BLaER1 treated with 17β-estradiol and CSF1 and Interleukin-3, amounts not matched to agents 10 nM and 100 nM (cell line): Measurements from ENCODE around the gene RBM15B.

Experiments
- H3K27ac ChIP-seq, 11 experiments: shearing (Covaris generic); formaldehyde crosslinking; 2 replicates each; pipeline ENCODE4 v1.8.1; 2022
- H3K27me3 ChIP-seq, 11 experiments: shearing (Covaris generic); formaldehyde crosslinking; 2 replicates each; pipeline ENCODE4 v1.8.1; 2022
- H3K36me3 ChIP-seq, 11 experiments: shearing (Covaris generic); formaldehyde crosslinking; 2 replicates each; pipeline ENCODE4 v1.8.1; 2022
- H3K4me1 ChIP-seq, 10 experiments: shearing (Covaris generic); formaldehyde crosslinking; 2 replicates each; pipeline ENCODE4 v1.8.1; 2022
- H3K4me2 ChIP-seq, 11 experiments: shearing (Covaris generic); formaldehyde crosslinking; 2 replicates each; pipeline ENCODE4 v1.8.1; 2022
- H3K4me3 ChIP-seq, 10 experiments: shearing (Covaris generic); formaldehyde crosslinking; 2 replicates each; pipeline ENCODE4 v1.8.1; 2022
- H3K9ac ChIP-seq, 11 experiments: shearing (Covaris generic); formaldehyde crosslinking; 2 replicates each; pipeline ENCODE4 v1.8.1; 2022
- H3K9me3 ChIP-seq, 11 experiments: shearing (Covaris generic); formaldehyde crosslinking; replicated peaks in 1 of 11; 2 replicates each; pipeline ENCODE4 v1.8.1; 2022
- H4K20me1 ChIP-seq, 11 experiments: shearing (Covaris generic); formaldehyde crosslinking; 2 replicates each; pipeline ENCODE4 v1.8.1; 2022
- Cebpa-rat ChIP-seq, 11 experiments: shearing (Covaris generic); IDR thresholded peaks; 2 replicates each; pipeline ENCODE4 v1.8.1; 2022

The RBM15B gene

GRCh38 chr3:51441282-51442030 is 50.4 kb downstream of the RBM15B start:
- Histone ChIP-seq H3K27ac (no peak overlapping the region), H3K4me1 (no peaks in the 10 kb centered on the region), H4K20me1 (peaks cover 0 to 31% (median 11%) of the 10 kb centered on the region in 11 experiments; a peak in 15 of 22 replicates), H3K4me2 (no peak overlapping the region), H3K36me3 (peaks cover 73 to 96% (median 80%) of the 10 kb centered on the region in 11 experiments), H3K9ac (no peak overlapping the region), H3K27me3 (no peaks in the 10 kb centered on the region), H3K4me3 (no peak overlapping the region), H3K9me3 (no peaks in the 10 kb centered on the region)
- TF ChIP-seq Cebpa-rat (IDR thresholded peaks at IDR 0.05): no peak

- Histone ChIP-seq H3K27ac (no peak overlapping the region), H3K36me3 (peaks cover 47 to 91% (median 70%) of the 10 kb centered on the region in 11 experiments), H3K4me2 (no peak overlapping the region), H3K4me1 (no peaks in the 10 kb centered on the region), H3K9ac (no peak overlapping the region), H4K20me1 (peaks cover 0 to 68% (median 18%) of the 10 kb centered on the region in 11 experiments; a peak in 15 of 22 replicates), H3K9me3 (peaks cover 9 to 14% (median 11%) of the 10 kb centered on the region in 11 experiments), H3K4me3 (no peak overlapping the region), H3K27me3 (no peaks in the 10 kb centered on the region)
- TF ChIP-seq Cebpa-rat (IDR thresholded peaks at IDR 0.05): no peak
Observed at GRCh38 chr3:51445544-51446280, 54.6 kb downstream of the RBM15B start.
